GM19035 (cell line): ENCODE data around the gene KCNA4.
A peak's percentile ranks its signal among the peaks of the same experiment; 100 is the strongest.
"Not testable (repeated sequence)": the region's sequence is repeated elsewhere in the genome, so short reads cannot be mapped to it uniquely, and the experiment has no call there.

Experiments used
- ATAC-seq: cut with Tn5 transposase; IDR thresholded peaks from one replicate; pipeline ENCODE4 v1.9.1; 2021; ENCODE audit not compliant: unreplicated experiment

The KCNA4 gene

DNA sequence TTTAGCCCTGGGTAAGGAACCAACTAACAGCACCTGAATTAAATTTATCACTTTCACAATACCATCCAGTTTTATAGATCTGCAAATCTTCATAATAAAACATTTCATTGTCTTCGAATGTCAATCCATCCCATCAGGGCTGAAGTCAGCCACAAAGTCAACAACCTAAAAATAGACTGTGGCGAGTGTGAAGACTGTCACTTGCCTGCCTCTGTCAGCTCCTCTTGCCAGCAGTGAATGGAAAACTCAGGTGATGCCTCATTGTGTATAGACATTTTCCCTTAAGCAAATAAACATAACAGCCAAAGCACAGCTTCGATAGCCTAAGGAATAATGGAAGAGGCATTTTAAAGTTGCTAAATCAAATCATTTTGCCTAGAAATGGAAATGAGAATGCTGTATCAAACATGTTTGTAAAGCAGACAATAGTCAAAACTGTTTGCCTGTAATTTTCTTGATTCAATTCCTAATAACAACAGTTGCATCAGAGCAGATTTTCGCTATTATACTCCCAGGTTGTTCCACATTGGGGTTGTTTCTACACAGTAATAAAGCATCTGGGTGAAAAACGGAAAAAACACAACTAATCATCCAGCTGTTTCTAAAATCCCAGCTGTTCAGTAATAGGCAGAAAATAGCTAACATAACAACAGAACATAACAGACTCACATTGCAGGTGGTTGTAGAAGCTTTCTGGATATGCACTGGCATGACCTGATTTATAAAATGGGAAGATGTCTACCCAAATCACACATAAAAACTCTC lies 15.7 kb downstream of the KCNA4 start:
- ATAC-seq, result no peak

DNA sequence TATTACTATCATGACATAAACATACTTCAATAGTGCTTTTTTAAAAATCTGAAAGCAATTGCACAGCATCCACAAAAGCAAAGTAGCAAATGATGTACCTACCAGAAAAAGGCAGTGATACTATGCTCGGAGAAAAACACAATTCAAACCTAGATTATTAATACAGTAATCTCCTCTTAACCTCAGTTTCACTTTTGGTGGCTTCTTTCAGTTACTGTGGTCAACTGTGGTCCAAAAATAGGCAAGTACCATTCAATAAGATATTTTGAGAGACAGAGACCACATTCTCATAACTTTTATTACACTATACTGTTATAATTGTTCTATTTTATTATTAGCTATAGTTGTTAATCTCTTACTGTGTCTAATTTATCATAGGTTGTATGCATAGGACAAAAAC lies 20.8 kb downstream of the KCNA4 start:
- ATAC-seq, result peak; percentile 91

DNA sequence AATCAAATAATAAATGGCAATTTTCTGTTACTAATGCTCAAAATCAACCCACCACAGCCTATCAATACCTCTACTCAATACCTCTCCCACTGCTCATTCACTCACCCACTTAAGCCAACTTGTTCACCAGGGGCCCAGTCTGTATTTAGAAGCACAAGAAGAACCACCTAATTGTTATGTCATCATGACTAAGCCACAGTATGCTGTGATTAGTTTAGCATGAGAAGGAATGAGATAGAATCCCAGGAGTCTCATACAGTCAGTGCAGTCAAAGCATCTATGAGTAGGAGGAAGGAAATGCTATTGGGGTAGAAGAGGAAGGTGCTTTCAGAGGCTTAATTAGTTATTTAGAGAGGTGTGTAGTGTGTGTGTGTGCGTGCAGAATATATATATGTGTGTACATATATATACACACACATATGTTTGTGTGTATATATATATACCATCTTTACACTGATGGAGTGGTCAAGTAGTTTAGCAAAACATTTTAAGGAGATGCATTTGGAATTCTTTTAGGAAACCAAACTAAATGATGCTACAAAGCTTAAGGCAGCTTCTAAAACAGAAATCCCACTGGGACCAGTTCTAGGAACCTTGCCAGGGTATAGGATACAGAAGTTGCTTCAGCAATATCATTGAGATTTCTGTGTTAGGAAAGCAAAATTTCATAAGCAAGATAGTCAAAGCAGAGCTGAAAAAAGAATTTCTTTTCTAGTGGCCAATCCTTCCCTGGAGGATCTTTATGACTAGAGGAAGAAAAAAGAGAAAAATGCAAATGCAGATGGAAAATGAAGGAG lies 27.5 kb downstream of the KCNA4 start:
- no peak for ATAC-seq

DNA sequence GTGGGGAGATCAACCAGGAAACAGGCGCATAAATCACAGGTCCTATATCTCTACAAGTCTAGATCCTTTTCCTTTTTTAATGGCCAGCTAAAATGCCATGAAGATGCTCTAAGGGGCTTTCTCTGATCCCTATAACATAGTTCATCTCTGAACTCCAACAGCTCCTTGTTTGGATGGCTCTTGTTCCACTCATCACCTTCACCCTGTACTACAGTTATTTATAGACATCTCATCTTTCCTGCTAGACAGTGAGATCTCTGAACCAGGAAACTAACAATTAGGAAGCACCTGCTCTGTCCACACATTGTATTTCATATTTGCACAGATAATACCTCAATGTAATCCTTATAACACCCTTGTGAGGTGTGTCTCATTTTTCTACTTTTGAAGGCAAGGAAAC lies 31.6 kb downstream of the KCNA4 start:
- ATAC-seq, result no peak

DNA sequence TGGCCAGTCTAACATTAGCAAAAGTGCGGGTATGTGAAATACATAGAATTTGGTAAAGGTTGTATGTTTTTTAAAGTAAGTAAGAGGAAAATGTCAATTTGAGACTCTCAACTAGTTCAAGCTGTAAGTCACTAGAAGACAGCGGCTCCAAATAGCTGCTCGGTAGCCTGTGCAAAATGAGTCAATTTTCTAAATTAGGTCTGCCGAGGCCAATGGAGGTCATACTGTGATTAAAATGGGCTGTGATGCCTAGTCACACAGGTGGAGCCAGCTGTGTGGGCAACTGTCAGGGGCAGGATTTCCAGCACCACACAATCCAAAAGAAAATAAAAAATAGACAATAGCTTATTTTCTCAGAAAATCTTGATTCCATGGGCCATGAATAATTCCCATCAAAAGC lies 32.3 kb downstream of the KCNA4 start:
- no peak for ATAC-seq

DNA sequence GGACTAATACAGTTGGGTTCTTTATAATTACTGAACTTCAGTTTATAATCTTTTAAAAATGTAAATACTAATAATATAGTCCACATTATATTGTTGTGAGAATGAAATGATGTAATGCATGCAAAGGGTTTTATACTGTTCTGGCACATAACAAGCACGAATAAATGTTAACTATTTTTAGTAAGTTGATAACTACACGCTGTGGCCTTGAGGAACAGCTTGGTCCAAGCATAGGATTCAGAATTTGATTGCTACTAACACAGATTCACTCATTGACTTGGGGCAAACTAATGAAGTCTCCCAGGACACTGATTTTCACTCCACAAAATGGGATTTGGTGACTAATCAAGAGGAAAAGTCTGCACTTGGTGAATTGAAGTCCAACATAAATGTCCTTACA lies 38.3 kb downstream of the KCNA4 start:
- ATAC-seq, result no peak

DNA sequence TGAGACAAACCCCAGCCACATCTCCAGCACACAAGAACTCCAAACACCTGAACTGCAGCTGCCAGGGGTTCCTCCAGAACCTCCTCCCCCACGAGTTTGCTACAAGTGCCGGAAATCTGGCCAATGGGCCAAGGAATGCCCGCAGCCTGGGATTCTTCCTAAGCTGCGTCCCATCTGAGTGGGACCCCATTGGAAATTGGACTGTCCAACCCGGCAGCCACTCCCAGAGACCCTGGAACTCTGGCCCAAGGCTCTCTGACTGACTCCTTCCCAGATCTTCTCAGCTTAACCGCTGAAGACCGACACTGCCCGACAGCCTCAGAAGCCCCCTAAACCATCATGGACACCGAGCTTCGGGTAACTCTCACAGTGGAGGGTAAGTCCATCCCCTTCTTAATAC lies 41.2 kb downstream of the KCNA4 start:
- ATAC-seq, result not testable (repeated sequence)

DNA sequence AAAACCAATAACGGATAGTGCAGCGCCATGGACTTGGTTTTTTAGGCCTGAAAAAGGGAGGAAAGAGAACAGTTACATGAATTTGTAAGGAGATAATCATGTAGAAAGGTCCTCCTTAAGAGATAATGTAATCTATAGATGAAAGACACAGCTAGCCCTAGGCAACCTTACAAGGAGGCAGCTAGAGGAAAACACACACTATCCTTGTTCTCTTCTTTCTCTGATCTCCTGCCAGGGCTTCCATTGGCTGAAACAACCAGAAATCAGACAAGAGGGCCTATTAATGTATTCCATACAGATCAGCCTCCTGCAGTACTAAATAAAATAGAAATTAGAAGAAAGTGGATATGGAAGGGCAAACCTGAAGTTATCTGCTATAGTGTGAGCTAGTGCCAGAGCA lies 53.0 kb downstream of the KCNA4 start:
- ATAC-seq, result no peak

DNA sequence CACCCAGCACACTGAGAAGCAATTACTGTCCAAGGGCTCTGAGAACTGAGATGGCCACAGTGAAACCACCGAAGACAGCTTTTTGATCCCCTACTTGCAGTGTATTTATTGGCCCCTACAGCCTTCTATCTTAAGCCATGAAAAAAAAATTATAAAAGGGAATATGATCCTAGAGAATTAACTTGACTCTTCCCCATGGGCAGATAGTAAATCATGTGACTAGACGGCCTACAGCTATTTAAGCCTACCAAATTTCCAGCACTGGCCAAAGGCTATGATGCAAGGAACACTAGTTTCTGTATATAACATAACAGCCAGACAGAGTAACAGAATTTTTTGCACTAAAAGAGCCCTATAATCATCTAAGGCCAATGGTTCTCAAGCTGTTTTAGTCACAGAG lies 53.8 kb downstream of the KCNA4 start:
- ATAC-seq, result no peak

DNA sequence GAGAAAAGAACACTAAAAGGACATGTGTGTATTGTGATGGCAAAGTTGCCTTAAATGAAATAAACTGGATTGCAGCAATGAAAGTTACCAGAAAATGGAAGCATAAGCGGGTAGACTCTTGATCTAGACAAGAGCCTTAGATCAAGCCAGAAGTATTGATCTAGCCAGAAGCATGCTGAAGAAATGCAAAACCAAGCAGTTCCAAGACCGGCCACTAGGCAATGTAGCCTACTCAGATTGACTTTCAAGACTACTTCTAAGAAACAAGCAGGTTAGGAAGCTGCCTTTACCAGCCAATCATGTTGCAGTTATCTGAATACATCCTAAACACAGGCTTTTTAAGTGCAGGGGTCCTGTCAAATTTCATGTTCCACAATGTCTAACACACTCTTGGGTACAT lies 54.6 kb downstream of the KCNA4 start:
- peak; percentile 72 for ATAC-seq
